Neural cell (in vitro differentiated cells): ENCODE results near the gene COG5. TPM values are rescaled to one million over a fixed set of nuclear protein-coding genes. Genes with fewer than 3 reads are reported as not detected.

Source experiments
- H2AFZ ChIP-seq: fragments of 200-600, 300-800 bp; sonication (generic), shearing (Covaris generic); 2 replicates; pipeline ENCODE4 v1.6.0; 2014; ENCODE audit warnings: low read depth, mild to moderate bottlenecking, antibody characterized with exemption, low read length, moderate library complexity
- H3F3A ChIP-seq: fragments of 200-600 bp; shearing (Covaris generic); 2 replicates; pipeline ENCODE4 v1.6.1; 2016; ENCODE audit warnings: mild to moderate bottlenecking, moderate library complexity, mixed read lengths, antibody characterized with exemption, low read length; ENCODE audit not compliant: insufficient read depth, poor library complexity, severe bottlenecking
- H3K27ac ChIP-seq: fragments of 200-600, 300-800 bp; sonication (generic), shearing (Covaris generic); 2 replicates; pipeline ENCODE4 v1.5.1; 2014; ENCODE audit warnings: mild to moderate bottlenecking, low read length, moderate library complexity
- H3K27me3 ChIP-seq: fragments of 300-800, 200-600 bp; sonication (generic), shearing (Covaris generic); 2 replicates; pipeline ENCODE4 v1.6.0; 2014; ENCODE audit warnings: mild to moderate bottlenecking, low read depth, low read length, moderate library complexity; ENCODE audit not compliant: insufficient read depth
- H3K36me3 ChIP-seq: fragments of 300-800, 200-600 bp; sonication (generic), shearing (Covaris generic); 2 replicates; pipeline ENCODE4 v1.5.1; 2014; ENCODE audit warnings: mild to moderate bottlenecking, antibody characterized with exemption, low read length, moderate library complexity; ENCODE audit not compliant: insufficient read depth
- H3K4me2 ChIP-seq: fragments of 300-800, 200-600 bp; sonication (generic), shearing (Covaris generic); 2 replicates; pipeline ENCODE4 v1.6.0; 2014; ENCODE audit warnings: mild to moderate bottlenecking, low read length
- H3K4me3 ChIP-seq: fragments of 300-800, 200-600 bp; sonication (generic), shearing (Covaris generic); 2 replicates; pipeline ENCODE4 v1.5.1; 2014; ENCODE audit warnings: mild to moderate bottlenecking, low read length, moderate library complexity
- H3K79me2 ChIP-seq: fragments of 200-600 bp; shearing (Covaris generic); replicated peaks from 2 replicates; pipeline ENCODE4 v1.6.0; 2014; ENCODE audit warnings: mild to moderate bottlenecking, low read length, moderate library complexity; ENCODE audit not compliant: insufficient read depth
- H3K9ac ChIP-seq: fragments of 300-800, 200-600 bp; sonication (generic), shearing (Covaris generic); 2 replicates; pipeline ENCODE4 v1.6.1; 2016; ENCODE audit warnings: mild to moderate bottlenecking, low read length, mixed read lengths
- H3K9me2 ChIP-seq: fragments of 200-600 bp; shearing (Covaris generic); 2 replicates; pipeline ENCODE4 v1.6.1; 2016; ENCODE audit warnings: mild to moderate bottlenecking, low read length, mixed read lengths; ENCODE audit not compliant: insufficient read depth
- H3K9me3 ChIP-seq: fragments of 200-600, 300-800 bp; sonication (generic), shearing (Covaris generic); 2 replicates; pipeline ENCODE4 v1.6.1; 2016; ENCODE audit warnings: mild to moderate bottlenecking, mixed run types, low read length, moderate library complexity, mixed read lengths
- H4K20me1 ChIP-seq: fragments of 200-600 bp; shearing (Covaris generic); 2 replicates; pipeline ENCODE4 v1.6.1; 2016; ENCODE audit warnings: mild to moderate bottlenecking, mixed run types; ENCODE audit not compliant: insufficient read depth
- CTCF ChIP-seq: fragments of 450-650 bp; IDR thresholded peaks from 2 replicates; pipeline ENCODE4 v1.5.1; 2014; ENCODE audit warnings: antibody characterized with exemption, mild to moderate bottlenecking, moderate library complexity; ENCODE audit not compliant: poor library complexity, severe bottlenecking
- EP300 ChIP-seq: fragments of 450-650 bp; conservative IDR thresholded peaks from 2 replicates; pipeline ENCODE4 v1.6.1; 2014; ENCODE audit warnings: antibody characterized with exemption, mild to moderate bottlenecking, moderate library complexity; ENCODE audit not compliant: poor library complexity, severe bottlenecking
- EZH2 ChIP-seq: fragments of 200-600, 300-800 bp; shearing (Covaris generic), sonication (generic); IDR thresholded peaks from 2 replicates; pipeline ENCODE4 v1.6.1; 2014; ENCODE audit warnings: antibody characterized with exemption, low read length, borderline replicate concordance, mild to moderate bottlenecking; ENCODE audit not compliant: insufficient read depth, poor library complexity, severe bottlenecking
- POLR2AphosphoS5 ChIP-seq: IDR thresholded peaks from 2 replicates; pipeline ENCODE4 v1.6.1; 2012
- REST ChIP-seq: IDR thresholded peaks from 2 replicates; pipeline ENCODE4 v1.6.1; 2012; ENCODE audit warnings: borderline replicate concordance
- polyA plus RNA-seq: library from polyadenylated mRNA; depleted of rRNA; stranded (reverse); fragments of >200 nt; gene quantifications from 2 replicates; pipeline ENCODE4 v1.2.3, GENCODE V29; 2014

Gene COG5
- polyA plus RNA-seq, 1 donor from 2014 or later, result 13.3 TPM

GRCh38 chr7:107304636-107305035 is 259.1 kb downstream of the COG5 start:
- no peaks in the 10 kb centered on the region for H4K20me1 ChIP-seq
- TF ChIP-seq POLR2AphosphoS5, result no peak
- no peak for TF ChIP-seq EP300
- TF ChIP-seq REST, result no peak
- no peak for TF ChIP-seq CTCF
- TF ChIP-seq EZH2, result no peak
- no peaks in the 10 kb centered on the region for H3K36me3 ChIP-seq
- H3K27me3 ChIP-seq, result no peaks in the 10 kb centered on the region
- no peaks in the 10 kb centered on the region for H3K9me3 ChIP-seq
- H3K9ac ChIP-seq, result no peak overlapping the region
- H3K79me2 ChIP-seq, result no peaks in the 10 kb centered on the region
- no peak overlapping the region for H3K4me2 ChIP-seq
- H3K4me3 ChIP-seq, result no peak overlapping the region
- no peaks in the 10 kb centered on the region for H3K9me2 ChIP-seq
- no peak overlapping the region for H2AFZ ChIP-seq
- H3K27ac ChIP-seq, result no peak overlapping the region
- no peaks in the 10 kb centered on the region for H3F3A ChIP-seq

GRCh38 chr7:107304063-107304462 is 259.7 kb downstream of the COG5 start:
- Histone ChIP-seq H3K4me3 (no peak overlapping the region), H3K27ac (no peak overlapping the region), H2AFZ (no peak overlapping the region), H3K9me3 (no peaks in the 10 kb centered on the region), H3K9me2 (no peaks in the 10 kb centered on the region), H3F3A (no peaks in the 10 kb centered on the region), H3K36me3 (no peaks in the 10 kb centered on the region), H3K4me2 (no peak overlapping the region), H3K9ac (no peak overlapping the region), H4K20me1 (no peaks in the 10 kb centered on the region), H3K27me3 (no peaks in the 10 kb centered on the region), H3K79me2 (no peaks in the 10 kb centered on the region)
- TF ChIP-seq CTCF, result no peak
